Gastroesophageal sphincter (tissue), 3 donors: Measurements from ENCODE around the gene TSN.

Experiments used
- POLR2AphosphoS5 ChIP-seq: sonication (generic); formaldehyde crosslinking; IDR thresholded peaks from one replicate; pipeline ENCODE4 v1.6.1; 2017; ENCODE audit warnings: antibody characterized with exemption
- TF ChIP-seq, protein P1 (sequence below), 4 experiments: fragments of 200-600 bp in 2 of 4; fragments of 450-650 bp in 2 of 4; sonication (generic) in 1 of 4; IDR thresholded peaks; one replicate each; pipeline ENCODE4 v1.5.1; 2017 to 2019; ENCODE audit warnings: antibody characterized with exemption in 4 of 4, mild to moderate bottlenecking in 2 of 4, moderate library complexity in 2 of 4

DNA sequence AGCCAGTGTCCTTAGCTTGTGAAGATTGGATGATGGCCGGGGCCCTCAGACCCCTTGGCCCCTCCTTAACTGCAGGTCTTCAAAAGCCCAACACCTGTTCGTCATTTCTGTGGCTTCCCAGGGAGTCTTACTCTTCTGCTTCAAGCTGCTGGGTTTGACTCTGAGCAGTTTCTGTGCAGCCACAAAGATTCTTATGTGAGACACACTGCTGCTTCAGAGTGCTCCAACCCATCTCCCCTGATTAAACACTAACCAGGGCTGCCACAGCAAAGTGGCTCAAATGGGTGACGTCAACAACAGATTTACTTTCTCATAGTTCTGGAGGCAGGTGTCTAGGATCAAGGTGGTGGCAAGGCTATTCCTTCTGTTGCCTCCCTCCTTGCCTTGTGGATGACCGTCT lies 40.8 kb downstream of the TSN start:
- TF ChIP-seq, protein P1, sequence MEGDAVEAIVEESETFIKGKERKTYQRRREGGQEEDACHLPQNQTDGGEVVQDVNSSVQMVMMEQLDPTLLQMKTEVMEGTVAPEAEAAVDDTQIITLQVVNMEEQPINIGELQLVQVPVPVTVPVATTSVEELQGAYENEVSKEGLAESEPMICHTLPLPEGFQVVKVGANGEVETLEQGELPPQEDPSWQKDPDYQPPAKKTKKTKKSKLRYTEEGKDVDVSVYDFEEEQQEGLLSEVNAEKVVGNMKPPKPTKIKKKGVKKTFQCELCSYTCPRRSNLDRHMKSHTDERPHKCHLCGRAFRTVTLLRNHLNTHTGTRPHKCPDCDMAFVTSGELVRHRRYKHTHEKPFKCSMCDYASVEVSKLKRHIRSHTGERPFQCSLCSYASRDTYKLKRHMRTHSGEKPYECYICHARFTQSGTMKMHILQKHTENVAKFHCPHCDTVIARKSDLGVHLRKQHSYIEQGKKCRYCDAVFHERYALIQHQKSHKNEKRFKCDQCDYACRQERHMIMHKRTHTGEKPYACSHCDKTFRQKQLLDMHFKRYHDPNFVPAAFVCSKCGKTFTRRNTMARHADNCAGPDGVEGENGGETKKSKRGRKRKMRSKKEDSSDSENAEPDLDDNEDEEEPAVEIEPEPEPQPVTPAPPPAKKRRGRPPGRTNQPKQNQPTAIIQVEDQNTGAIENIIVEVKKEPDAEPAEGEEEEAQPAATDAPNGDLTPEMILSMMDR (IDR thresholded peaks at IDR 0.05) = no peak
- TF ChIP-seq POLR2AphosphoS5 = no peak
